ENCODE measurements around the gene SEL1L. TPM values are rescaled to one million over a fixed set of nuclear protein-coding genes. Genes with fewer than 3 reads are reported as not detected.
A peak's percentile ranks its signal among the peaks of the same experiment; 100 is the strongest.

Gene SEL1L
- total RNA-seq, 1 donor from 2014 or later: 55.4 TPM

- intact Hi-C loops (cut with micrococcal nuclease): no loop called here
- no peak overlapping the region for H3K27ac Mint-ChIP-seq
- peaks cover 11% of the 10 kb centered on the region for H3K4me1 Mint-ChIP-seq
- no peak overlapping the region for H3K4me3 Mint-ChIP-seq
- no peak for TF ChIP-seq CTCF (IDR thresholded peaks at IDR 0.05)
- no peaks in the 10 kb centered on the region for H3K36me3 Mint-ChIP-seq (ENCODE audit: low read depth)
- ATAC-seq (ENCODE audit: low read depth) (no peak), DNase-seq (no peak)
- POLR2A ChIA-PET: no interaction called here
- CTCF ChIA-PET: interaction anchor here (1.0 to 1.1 kb wide), 2 partner anchors 22 to 188 kb away, joined by 3 to 4 read pairs; no protein-coding TSS in a partner anchor
- H3K27me3 Mint-ChIP-seq: no peaks in the 10 kb centered on the region
- no peaks in the 10 kb centered on the region for H3K9me3 Mint-ChIP-seq
These were observed 73.7 kb downstream of the SEL1L start for GRCh38 chr14:81459912-81460311.

GRCh38 chr14:81458352-81458751 lies 75.3 kb downstream of the SEL1L start:
- H3K4me1 Mint-ChIP-seq: peaks cover 8% of the 10 kb centered on the region
- TF ChIP-seq CTCF (IDR thresholded peaks at IDR 0.05): no peak
- intact Hi-C loops (cut with micrococcal nuclease): no loop called here
- no peaks in the 10 kb centered on the region for H3K27me3 Mint-ChIP-seq
- ATAC-seq (ENCODE audit: low read depth) (no peak), DNase-seq (no peak)
- POLR2A ChIA-PET: no interaction called here
- no peak overlapping the region for H3K27ac Mint-ChIP-seq
- CTCF ChIA-PET: no interaction called here
- H3K9me3 Mint-ChIP-seq: no peaks in the 10 kb centered on the region
- no peak overlapping the region for H3K4me3 Mint-ChIP-seq
- H3K36me3 Mint-ChIP-seq (ENCODE audit: low read depth): no peaks in the 10 kb centered on the region

- Mint-ChIP-seq H3K36me3 (ENCODE audit: low read depth) (no peaks in the 10 kb centered on the region), H3K9me3 (no peaks in the 10 kb centered on the region), H3K27ac (no peak overlapping the region), H3K4me1 (peaks cover 14% of the 10 kb centered on the region), H3K4me3 (no peak overlapping the region), H3K27me3 (peaks cover 6% of the 10 kb centered on the region)
- no peak for TF ChIP-seq CTCF (IDR thresholded peaks at IDR 0.05)
- ATAC-seq (ENCODE audit: low read depth): no peak
- DNase-seq: no peak
- ChIA-PET CTCF (interaction anchor here (1.0 to 2.8 kb wide), 2 partner anchors 10 to 187 kb away, joined by 3 to 12 read pairs; no protein-coding TSS in a partner anchor), POLR2A (no interaction called here)
- intact Hi-C loops (cut with micrococcal nuclease): no loop called here
These were observed 78.3 kb downstream of the SEL1L start for GRCh38 chr14:81455390-81455789.

- H3K4me3 Mint-ChIP-seq: no peak overlapping the region
- intact Hi-C loops (cut with micrococcal nuclease): no loop called here
- DNase-seq (no peak), ATAC-seq (ENCODE audit: low read depth) (peak; percentile 31)
- CTCF ChIA-PET: interaction anchor here (1.1 to 4.2 kb wide), 5 partner anchors 10 to 467 kb away, joined by 3 to 42 read pairs (median 6); no protein-coding TSS in a partner anchor
- no peak overlapping the region for H3K27ac Mint-ChIP-seq
- POLR2A ChIA-PET: interaction anchor here (1.0 kb wide), 1 partner anchor 236 kb away, joined by 3 read pairs; no protein-coding TSS in a partner anchor
- peaks cover 10% of the 10 kb centered on the region for H3K27me3 Mint-ChIP-seq
- no peaks in the 10 kb centered on the region for H3K36me3 Mint-ChIP-seq (ENCODE audit: low read depth)
- no peak for TF ChIP-seq CTCF (IDR thresholded peaks at IDR 0.05)
- no peaks in the 10 kb centered on the region for H3K9me3 Mint-ChIP-seq
- peaks cover 14% of the 10 kb centered on the region for H3K4me1 Mint-ChIP-seq
These were observed 79.0 kb downstream of the SEL1L start for GRCh38 chr14:81454572-81455218.

GRCh38 chr14:81453166-81453766 lies 80.4 kb downstream of the SEL1L start:
- ATAC-seq (ENCODE audit: low read depth) (peak; percentile 85), DNase-seq (no peak)
- Mint-ChIP-seq H3K9me3 (no peaks in the 10 kb centered on the region), H3K4me1 (peaks cover 14% of the 10 kb centered on the region), H3K27me3 (peaks cover 18% of the 10 kb centered on the region), H3K27ac (no peak overlapping the region), H3K36me3 (ENCODE audit: low read depth) (no peaks in the 10 kb centered on the region), H3K4me3 (no peak overlapping the region)
- ChIA-PET CTCF (interaction anchor here (0.7 to 4.2 kb wide), 10 partner anchors 11 to 497 kb away, joined by 3 to 42 read pairs (median 4); partner anchors contain the start of gene TSHR), POLR2A (interaction anchor here (1.4 kb wide), 1 partner anchor 184 kb away, joined by 4 read pairs; no protein-coding TSS in a partner anchor)
- peak; percentile 49 for TF ChIP-seq CTCF (IDR thresholded peaks at IDR 0.05)
- intact Hi-C loops (cut with micrococcal nuclease): loop anchor here (1.0 to 2.0 kb wide), 2 partner anchors 184 to 456 kb away; no protein-coding TSS in a partner anchor
